ENCODE measurements around the gene PRR5.

Gene PRR5

DNA sequence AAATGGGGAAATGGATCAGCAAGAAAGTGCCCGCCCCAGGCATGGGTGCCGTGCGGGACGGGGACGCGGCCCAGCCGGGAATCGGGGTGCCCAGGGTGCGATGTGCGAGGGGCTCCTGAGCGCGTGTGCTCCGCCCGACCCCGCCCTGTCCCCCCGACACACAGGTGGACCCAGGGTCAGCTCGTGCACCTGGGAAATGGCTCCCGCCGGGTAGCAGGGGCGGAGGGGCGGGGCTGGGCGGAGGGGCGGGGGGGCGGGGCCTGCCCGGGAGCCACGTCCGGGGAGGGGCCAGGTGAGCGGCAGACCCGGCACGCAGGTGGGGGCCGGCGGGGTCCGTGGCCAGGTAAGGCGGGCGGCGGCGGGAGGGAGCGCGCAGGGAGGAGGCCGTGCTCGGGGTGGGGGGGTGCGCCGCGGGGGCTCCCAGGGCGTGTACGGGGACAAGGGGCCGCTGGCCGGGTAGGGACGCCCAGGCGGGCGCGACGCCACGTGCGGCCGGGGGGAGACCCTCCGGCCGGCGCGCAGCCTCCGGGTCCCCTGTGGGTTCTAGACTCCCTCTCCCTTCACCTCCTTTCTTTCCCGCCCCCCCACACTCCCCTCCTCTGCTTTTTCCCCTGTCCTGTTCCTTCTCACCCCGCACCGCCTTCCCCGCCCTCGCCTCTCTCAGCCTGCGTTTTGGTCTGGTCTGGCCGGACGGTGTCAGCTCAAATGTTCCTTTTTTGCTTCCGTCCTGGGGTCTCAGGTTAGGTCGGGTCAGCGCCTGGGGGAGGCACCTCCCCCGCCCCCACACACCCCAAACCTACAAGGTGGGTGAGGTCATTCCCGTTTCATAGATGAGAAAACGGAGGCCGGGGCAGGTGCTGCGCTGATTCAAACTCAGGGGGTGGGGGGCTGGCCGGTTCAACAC lies 50.5 kb downstream of the PRR5 start, which contains the start of gene ARHGAP8:
TSS of gene ARHGAP8 (plus strand) at position 291 of the 904 bp plus-strand sequence. CDS start 33,953 bp downstream, outside the sequence.
- DNase-seq (ENCODE audit: low read depth in 2 of 3, low spot score in 2 of 3), result no peak

DNA sequence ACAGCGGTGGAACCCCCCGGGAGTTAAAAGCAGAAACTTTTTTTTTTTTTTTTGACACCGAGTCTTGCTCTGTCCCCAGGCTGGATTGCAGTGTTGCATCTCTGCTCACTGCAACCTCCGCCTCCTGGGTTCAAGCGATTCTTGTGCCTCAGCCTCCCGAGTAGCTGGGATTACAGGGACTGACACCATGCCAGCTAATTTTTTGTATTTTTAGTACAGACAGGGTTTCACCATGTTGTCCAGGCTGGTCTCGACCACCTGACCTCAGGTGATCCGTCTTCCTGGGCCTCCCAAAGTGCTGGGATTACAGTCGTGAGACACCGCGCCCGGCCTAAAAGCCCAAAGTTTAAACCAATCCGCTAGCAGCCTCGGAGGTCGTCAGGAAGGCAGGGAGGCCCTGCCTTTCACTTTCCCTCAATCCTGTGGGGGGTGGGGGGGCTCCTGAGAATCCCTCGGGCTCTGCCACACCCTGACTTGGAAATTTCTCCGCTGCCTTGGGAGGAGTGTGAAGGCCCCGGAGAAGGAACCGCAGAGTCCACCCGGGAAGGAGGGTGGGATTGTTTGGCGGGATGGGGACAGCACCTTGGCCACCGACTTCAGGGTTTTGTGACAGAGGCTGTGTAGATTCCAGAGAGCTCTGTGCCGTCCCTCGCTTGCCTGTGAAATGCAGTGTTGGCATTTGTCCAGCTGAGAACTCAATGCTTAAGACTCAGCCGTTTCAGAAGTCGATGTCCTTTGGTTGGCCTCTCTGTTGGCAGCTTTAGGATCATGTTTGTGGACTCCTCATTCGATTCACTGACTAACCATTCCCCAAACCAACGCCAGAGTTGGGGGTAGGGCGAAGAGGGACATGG lies 51.4 kb downstream of the PRR5 start:
- DNase-seq (ENCODE audit: low read depth in 2 of 3, low spot score in 2 of 3), result no peak

DNA sequence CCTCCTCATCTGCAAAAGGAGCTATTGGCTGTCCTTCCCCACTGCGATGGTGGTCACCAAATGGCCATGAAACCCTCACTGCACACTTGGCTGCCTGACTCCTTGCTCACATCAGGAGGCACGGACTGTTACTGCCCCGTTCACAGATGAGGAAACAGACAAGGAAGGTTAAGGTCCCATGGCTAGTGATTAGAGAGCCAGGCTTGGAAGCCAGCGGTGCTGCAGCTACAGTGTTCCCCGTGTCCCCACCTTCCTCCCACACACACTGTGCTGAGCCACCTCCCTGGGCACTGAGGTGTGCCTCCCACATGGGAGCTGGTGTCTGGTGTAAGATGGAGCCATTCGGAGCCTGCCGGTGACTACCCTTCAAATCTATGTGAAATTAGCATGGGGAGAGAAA lies 53.0 kb downstream of the PRR5 start:
- no peak for DNase-seq (ENCODE audit: low read depth in 2 of 3, low spot score in 2 of 3)

DNA sequence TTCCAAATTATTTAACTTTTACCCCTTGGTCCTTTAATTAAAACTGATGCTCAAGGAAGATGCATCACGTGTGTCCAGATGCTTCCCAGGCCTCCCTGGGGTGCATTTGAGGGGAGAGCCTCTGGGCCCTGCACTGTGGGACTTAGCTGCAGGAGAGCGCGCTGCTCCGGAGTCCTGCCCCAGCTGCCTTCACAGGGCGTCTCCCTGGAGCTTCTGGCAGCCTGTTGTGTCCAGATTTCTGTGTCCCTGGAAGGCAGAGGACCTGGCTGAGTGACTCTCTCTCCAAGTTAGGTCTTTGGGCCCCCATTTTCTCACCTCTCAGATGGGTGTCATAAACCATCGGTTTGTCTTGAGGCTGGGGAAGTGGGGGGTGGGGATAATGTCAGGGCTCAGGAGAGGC lies 53.4 kb downstream of the PRR5 start:
- no peak for DNase-seq (ENCODE audit: low read depth in 2 of 3, low spot score in 2 of 3)

DNA sequence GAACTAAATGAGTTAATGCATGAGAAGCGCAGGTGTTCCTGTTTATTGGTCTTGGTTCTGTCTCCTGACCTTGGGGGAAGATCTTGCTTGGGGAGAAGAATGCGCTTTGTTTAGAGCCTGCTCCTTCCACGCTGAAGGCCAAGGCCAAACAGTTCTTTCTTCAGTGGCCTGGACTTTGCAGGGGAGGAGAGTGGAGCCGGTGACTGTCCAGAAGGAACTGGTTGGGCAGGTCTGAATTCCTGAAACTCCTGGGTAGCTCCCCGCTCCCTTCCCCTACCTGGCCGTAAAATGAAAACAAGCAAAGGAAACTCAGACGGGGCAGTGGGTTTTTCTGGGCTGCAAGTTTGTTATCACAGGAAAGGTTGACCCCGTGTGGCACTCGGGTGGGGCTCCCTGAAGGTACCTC lies 54.0 kb downstream of the PRR5 start:
- no peak for DNase-seq (ENCODE audit: low read depth in 2 of 3, low spot score in 2 of 3)

DNA sequence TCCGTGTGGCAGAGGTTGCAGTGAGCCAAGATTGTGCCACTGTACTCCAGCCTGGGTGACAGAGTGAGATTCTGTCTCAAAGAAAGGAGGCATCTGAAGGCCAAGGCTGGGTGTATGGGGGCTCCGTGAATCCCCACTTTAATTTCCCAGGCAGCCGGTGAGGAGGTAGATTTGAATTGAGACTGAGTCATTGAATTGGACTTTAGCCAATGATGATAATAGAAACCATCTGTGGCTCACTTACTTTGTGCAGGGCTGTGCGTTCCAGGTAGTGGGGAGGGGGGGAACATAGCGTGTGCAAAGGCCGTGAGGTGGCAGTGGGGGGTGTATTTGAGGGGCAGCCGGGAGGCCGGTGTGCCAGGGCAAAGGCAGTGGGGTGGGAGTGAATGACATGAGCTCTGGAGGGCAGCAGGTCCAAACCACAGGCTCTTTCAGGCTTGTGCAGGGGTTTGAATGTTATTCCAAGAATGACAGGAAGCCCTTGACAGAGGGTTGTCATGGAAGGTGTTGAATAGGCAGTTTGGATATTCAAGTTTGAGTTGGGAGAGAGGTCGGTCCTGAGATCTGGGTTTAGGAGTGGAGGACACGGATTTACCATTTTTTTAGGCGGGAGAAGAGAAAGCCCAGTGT lies 56.5 kb downstream of the PRR5 start:
- no peak for DNase-seq (ENCODE audit: low read depth in 2 of 3, low spot score in 2 of 3)

DNA sequence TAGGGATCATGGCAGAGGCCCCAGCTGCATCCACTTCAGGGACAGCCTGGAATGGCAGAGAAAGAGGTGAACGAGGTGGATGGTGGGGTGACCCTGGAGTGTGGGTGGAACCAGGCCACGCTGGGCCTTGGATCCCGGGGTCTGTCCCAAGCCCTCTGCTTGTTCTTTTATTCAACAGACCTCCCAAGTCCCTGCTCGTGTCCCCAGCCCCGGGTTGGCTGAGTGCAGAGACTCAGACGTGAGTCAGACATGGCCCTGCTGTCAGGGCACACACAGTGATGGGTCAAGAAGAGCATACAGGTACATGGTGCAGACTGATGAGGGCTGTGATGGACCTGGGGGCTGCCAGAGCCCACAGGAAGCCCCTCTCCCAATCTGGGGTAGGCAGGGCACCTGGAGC lies 57.0 kb downstream of the PRR5 start:
- no peak for DNase-seq (ENCODE audit: low read depth in 2 of 3, low spot score in 2 of 3)

DNA sequence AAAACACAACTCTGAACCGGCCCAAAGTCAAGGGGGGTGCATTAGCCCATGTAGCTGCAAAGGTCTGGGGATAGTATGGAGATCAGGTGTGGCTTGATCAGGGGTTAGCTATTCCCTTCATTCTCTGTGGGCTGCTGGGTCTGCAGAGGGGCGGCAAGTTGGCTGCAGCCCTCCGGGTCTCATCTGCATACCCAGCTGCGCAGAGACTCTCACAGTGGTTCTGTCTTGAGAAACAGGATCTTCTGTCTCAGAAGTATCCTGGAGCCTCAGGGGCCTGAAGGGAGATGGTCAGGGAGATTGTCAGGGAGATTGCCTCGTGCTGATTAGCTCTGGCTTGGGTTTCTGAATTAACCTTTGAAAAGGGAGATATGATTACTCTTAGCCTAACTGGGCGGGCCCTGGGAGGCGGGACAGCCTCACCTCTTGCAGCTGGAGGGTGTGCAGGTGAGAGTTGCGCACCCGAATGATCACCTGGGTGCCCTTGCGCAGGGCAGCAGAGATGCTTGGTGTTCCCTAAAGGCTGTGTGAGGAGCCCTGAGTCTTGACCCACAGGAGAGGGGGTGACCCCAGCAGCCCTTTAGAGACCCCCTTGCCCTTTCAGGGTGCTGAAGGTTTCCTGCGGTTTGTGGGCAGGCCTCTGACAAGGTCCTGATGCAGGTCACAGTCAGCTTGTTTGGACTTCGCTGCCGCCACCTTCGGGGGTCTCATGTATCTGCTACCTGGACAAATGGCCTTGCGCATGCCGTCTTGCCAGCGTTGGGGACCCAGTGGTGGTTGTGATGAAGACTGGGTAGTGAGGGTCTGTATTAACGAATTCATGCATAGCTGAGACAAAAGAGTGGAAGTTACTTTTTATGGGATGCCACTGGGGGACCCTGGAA lies 57.7 kb downstream of the PRR5 start:
- no peak for DNase-seq (ENCODE audit: low read depth in 2 of 3, low spot score in 2 of 3)

DNA sequence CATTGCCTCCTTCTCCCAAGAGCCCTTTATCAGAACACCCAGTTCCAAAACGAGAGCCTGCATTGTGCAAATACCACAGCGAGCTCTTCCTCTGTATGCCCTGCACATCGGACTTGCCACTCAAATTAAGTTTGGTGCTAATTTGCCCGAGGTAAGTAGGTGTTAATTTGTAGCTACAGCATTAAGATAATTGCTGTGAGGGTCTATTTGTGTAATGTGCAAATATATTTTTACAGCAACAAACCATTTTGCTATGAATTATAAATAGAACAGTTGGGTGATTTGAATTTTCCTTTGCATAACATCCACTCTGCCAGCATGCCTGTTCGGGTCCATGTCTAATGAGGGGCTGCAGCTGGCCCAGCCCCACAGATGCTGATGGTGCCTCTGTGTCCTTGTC lies 58.5 kb downstream of the PRR5 start:
- DNase-seq (ENCODE audit: low read depth in 2 of 3, low spot score in 2 of 3), result no peak

DNA sequence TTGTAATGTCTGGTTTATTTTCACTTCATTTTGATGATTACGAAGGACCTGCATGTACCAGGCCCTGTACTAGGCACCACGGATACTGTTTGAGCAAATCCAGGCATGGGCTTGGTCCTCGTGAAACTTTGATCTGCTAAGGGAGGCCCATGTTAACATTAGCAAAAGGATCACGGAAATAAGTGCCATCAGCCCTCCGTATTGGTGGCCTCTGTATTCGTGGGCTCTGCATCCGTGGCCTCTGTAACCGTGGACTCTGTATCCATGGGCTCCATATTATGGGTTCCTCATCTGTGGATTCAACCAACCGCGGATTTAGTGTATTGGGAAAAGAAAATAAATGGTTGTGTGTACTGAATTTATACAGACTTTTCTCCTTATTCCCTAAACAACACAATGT lies 59.0 kb downstream of the PRR5 start:
- no peak for DNase-seq (ENCODE audit: low read depth in 2 of 3, low spot score in 2 of 3)

DNA sequence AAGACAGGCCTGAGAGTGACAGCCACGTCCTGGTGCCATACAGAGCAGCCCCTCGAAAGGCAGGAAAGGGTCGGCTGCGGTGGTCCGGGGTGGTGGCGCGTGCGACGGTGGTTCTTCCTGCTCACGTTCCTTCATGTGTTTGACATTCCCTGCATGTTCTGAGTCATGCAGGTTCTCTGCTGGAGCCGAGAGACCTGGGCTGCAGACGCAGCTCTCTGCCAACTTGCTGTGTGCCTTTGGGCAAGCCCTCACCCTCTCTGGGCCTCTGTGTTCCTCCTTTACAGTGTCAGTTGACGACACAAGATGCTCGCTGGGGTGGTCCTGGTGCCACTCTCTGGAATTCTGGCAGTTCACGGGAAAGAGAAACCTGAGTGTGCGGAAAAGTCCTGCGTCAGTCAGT lies 62.4 kb downstream of the PRR5 start:
- DNase-seq (ENCODE audit: low read depth in 2 of 3, low spot score in 2 of 3), result no peak

DNA sequence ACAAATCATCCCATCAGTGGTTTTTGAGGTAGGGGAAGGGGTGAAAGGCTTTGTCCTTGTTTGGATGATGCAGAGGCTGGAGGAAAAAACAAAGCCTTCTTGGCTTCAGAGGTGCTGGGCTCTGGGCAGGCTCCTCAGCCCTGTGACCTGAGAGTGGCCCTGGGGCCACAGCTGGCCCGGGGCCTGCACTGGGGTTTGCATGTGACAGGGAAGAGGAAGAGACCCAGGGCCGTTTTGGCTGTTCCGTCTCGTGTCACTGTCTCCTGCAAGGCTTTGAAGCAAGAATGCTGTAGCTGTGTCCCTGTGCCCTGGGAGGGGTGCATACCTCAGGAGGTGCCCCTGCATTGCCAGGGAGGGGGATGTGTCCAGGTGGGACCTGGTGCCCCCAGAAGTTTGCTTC lies 63.0 kb downstream of the PRR5 start:
- no peak for DNase-seq (ENCODE audit: low read depth in 2 of 3, low spot score in 2 of 3)

DNA sequence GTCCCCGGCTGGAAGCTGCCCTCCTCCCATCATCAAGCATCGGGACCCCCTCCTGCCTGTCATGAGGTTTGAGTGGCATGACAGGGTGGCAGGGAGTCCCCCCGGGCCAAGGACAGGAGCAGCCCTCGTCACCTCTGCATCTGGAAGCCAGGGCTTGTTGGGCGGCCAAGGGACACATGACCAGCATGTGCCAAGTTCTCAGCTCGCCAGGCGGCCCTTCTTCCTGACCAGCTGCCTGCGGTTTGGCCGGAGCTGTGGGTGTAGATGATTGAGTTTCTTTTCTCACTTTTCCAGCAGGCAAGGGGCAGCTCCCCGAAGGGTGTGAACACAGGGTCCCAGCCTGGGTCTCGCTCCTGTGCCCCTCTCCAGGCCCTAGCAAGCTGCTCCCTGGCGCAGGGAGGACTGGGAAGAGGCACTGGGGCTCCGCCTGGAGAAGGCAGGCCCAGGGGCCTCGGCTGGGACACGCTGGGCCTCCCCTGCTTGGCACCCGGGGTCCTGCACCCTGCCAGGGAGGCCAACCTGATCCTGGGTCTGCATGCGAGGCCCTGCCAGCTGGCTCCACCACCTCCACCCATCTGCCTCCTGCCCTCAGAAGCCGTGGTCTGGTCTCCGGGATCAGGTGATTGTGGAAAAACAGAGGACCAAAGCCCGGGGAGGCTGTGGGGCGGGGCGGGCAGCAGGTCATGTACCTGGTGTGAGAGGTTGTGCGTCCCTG lies 63.7 kb downstream of the PRR5 start:
- DNase-seq (ENCODE audit: low read depth in 2 of 3, low spot score in 2 of 3), result no peak

DNA sequence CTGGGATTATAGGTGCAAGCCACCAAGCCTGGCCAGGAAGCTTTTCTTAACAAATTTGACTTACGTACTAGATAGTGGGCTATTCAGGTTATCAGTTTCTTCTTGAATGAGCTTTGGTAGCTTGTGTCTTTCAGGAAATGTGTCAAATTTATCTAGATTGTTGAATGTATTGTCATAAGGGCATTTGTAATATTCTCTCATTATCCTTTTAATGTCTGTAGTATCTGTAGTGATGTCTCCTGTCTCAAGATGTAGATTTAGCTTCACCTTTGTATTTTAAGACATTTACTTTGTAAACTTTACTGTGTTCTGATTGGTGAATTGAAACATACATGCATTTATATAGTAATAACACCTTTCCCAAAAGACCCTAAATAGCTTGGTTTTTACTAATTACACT lies 71.1 kb downstream of the PRR5 start:
- DNase-seq (ENCODE audit: low read depth in 2 of 3, low spot score in 2 of 3), result no peak

DNA sequence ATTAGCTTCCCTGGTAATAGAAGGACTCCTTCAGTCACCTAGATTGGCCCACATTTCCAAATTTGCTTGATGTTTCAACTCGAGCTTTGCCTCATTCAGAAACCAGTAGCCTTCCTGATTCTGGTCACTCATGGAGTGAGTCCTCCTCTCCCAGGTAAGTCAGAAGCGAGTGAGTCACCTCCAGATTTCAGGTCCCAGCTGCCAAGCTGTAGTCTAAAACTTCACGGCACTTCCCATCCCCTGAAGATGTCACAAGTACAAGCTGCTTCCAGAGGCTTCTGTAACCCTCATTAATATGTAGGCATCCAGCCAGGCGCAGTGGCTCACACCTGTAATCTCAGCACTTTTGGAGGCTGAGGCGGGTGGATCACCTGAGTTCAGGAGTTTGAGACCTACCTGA lies 73.9 kb downstream of the PRR5 start:
- no peak for DNase-seq (ENCODE audit: low read depth in 2 of 3, low spot score in 2 of 3)

DNA sequence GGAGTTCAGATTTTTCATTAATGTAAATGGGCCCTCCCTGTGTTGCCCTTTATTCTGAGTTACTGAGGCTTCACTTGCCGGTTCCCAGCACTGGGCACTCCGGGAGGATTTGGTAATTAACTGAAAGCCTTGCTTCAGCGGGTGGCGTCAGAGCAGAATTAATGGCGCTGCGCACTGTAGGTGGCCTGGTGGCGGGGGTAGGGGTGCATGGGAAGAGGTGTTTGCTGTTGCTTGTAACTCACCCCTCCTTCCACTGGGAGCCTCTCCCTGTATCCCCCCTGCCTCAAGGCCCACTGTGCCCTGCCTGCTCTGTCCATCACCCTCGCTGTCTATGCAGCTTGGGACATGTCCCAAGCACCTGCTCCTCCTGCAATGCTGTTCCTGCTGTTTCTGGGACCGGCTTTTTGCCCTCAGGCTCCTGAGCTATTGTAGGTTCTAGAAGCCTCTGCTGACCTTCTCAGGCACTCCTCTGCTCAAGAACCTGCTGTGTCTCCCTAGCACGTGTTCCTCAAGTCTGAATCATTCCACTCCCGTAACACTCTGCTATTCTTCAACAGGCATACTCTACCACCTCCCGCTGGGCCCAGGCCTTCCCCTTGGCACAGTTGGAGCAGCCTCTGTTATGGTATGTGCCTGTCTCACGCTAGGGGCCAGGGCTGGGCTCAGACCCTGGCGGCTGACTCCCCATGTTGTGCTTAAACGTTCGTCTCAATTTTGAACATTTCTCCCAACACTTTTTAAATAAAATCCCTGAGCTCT lies 74.8 kb downstream of the PRR5 start:
- DNase-seq (ENCODE audit: low read depth in 2 of 3, low spot score in 2 of 3), result no peak

DNA sequence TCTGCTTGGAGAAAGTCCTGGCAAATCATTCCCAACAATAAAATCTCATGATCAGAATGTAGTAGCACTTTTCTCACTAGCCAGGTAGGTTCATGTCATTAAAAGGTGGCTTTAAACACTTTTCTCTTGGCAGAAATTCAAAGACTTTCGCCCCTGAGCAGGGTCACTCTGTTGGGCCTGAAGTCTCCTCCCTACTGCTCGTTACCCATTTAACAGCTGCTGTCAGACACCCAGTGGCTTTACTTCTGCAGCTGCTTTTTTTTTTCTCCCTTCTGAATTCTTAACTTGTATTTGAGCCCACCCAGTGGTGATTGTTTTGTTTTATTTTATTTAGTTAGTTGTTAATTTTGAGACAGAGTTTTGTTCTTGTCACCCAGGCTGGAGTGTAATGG lies 75.4 kb downstream of the PRR5 start:
- no peak for DNase-seq (ENCODE audit: low read depth in 2 of 3, low spot score in 2 of 3)

DNA sequence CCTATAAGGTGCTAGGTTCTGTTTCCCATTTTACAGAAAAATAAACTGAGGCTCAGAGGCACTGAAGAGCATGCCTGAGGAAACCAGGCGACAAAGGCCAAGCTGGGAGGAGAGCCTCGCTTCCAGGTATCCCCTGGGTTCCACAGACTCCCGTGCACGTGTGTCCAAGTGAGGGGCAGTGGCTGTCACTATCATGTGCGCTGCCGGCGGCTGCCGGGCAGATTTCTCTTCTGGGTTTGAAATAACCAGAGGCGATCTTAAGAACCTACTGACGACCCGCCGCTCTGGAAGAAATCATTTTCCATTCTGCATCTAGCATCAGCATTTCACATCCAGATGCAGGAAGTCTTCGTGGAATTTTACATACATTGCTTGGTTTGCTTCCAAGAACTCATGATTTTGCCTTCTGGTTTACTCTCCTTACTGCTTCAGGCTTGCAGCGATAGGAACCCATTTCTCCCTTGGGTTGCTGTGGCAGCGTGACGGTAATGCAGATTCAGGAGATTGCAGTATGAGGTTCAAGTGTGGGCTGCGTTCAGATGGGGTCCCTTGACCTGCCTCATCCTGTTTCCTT lies 79.0 kb downstream of the PRR5 start:
- no peak for DNase-seq (ENCODE audit: low read depth in 2 of 3, low spot score in 2 of 3)

DNA sequence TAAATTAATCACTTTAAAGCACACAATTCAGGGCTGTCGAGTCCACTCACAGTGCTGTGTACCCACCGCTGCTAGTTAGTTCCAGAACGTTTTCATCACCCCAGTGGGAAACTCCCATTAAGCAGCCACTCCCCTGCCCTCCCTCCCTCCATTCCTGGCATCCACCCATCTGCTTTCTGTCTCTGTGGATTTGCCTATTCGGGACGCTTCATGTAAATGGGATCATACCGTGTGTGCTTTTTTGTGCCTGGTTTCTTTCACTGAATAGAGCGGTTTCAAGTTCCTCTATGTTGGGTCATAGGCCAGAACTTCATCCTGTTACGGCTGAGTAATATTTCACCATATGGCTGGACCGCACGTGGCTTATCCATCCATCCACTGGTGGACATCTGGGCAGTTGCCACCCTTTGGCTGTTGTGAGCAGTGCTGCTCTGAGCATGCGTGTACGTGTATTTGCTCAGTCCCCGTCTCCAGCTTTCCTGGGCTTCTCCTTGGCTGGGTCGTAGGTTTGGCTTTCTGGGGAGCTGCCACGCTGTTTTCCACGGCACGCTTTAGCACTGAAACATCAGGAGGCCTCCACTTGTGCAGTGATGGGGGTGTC lies 80.5 kb downstream of the PRR5 start:
- DNase-seq (ENCODE audit: low read depth in 2 of 3, low spot score in 2 of 3), result no peak

All from activated CD8-positive, alpha-beta memory T cell treated with anti-CD3 and anti-CD28 coated beads for 48 hours (primary cell).